Liver (tissue), 9 donors: ENCODE results near the gene THADA. TPM values are rescaled to one million over a fixed set of nuclear protein-coding genes. Genes with fewer than 3 reads are reported as not detected.

Source experiments
- DNase-seq: peaks from one replicate; pipeline ENCODE4 v3.0.0-alpha.2; 2017; ENCODE audit warnings: low spot score
- H3K27ac ChIP-seq, 2 donors: one replicate each; pipeline ENCODE4 v1.7.0; 2013; ENCODE audit warnings: inconsistent platforms in 2 of 2, low read length in 2 of 2, control low read depth in 1 of 2, low read depth in 1 of 2, mild to moderate bottlenecking in 1 of 2
- H3K27me3 ChIP-seq, 4 donors: one replicate each; pipeline versions ENCODE4 v1.6.1 to v1.7.0; 2013; ENCODE audit warnings: low read length in 3 of 4, inconsistent platforms in 1 of 4, mild to moderate bottlenecking in 1 of 4, moderate library complexity in 1 of 4; ENCODE audit not compliant: control insufficient read depth in 4 of 4, insufficient read depth in 4 of 4
- H3K36me3 ChIP-seq, 4 donors: one replicate each; pipeline versions ENCODE4 v1.6.1 to v1.7.0; 2013; ENCODE audit warnings: low read length in 3 of 4, mild to moderate bottlenecking in 3 of 4, low read depth in 1 of 4, moderate library complexity in 1 of 4; ENCODE audit not compliant: control insufficient read depth in 4 of 4, insufficient read depth in 3 of 4
- H3K4me1 ChIP-seq, 4 donors: one replicate each; pipeline versions ENCODE4 v1.6.1 to v1.7.0; 2013; ENCODE audit warnings: low read length in 3 of 4, mild to moderate bottlenecking in 3 of 4, moderate library complexity in 1 of 4; ENCODE audit not compliant: control insufficient read depth in 4 of 4, insufficient read depth in 4 of 4
- H3K4me3 ChIP-seq, 3 donors: one replicate each; pipeline versions ENCODE4 v1.6.1 to v1.7.0; 2013; ENCODE audit warnings: low read length in 3 of 3, control low read depth in 1 of 3, low read depth in 1 of 3, mild to moderate bottlenecking in 1 of 3
- H3K9ac ChIP-seq, 2 donors: one replicate each; pipeline ENCODE4 v1.7.0; 2013; ENCODE audit warnings: low read length in 2 of 2, mild to moderate bottlenecking in 2 of 2, moderate library complexity in 2 of 2, control low read depth in 1 of 2, low read depth in 1 of 2
- H3K9me3 ChIP-seq, 4 donors: one replicate each; pipeline versions ENCODE4 v1.6.1 to v1.7.0; 2013; ENCODE audit warnings: low read length in 3 of 4; ENCODE audit not compliant: control insufficient read depth in 4 of 4
- ATF3 ChIP-seq: IDR thresholded peaks from 2 replicates; pipeline ENCODE4 v1.6.1; 2016; ENCODE audit warnings: antibody characterized with exemption
- CTCF ChIP-seq: fragments of 150-350 bp; IDR thresholded peaks from 2 replicates; pipeline ENCODE4 v1.5.1; 2017; ENCODE audit warnings: improper control_type of control experiment, low read depth, low read length; ENCODE audit not compliant: missing input control
- EGR1 ChIP-seq, 2 donors: IDR thresholded peaks; 2 replicates each; pipeline ENCODE4 v1.6.1; 2016 to 2018; ENCODE audit warnings: antibody characterized with exemption in 2 of 2, low read depth in 2 of 2
- FOXA1 ChIP-seq: IDR thresholded peaks from 2 replicates; pipeline ENCODE4 v1.6.1; 2016; ENCODE audit warnings: antibody characterized with exemption
- FOXA2 ChIP-seq: IDR thresholded peaks from 2 replicates; pipeline ENCODE4 v1.6.1; 2016; ENCODE audit warnings: antibody characterized with exemption
- GABPA ChIP-seq, 2 donors: IDR thresholded peaks in 1 of 2; conservative IDR thresholded peaks in 1 of 2; 2 replicates each; pipeline ENCODE4 v1.6.1; 2016; ENCODE audit warnings: antibody characterized with exemption in 2 of 2, mild to moderate bottlenecking in 1 of 2, moderate library complexity in 1 of 2
- HNF4A ChIP-seq, 2 donors: conservative IDR thresholded peaks; 2 replicates each; pipeline ENCODE4 v1.6.1; 2016; ENCODE audit warnings: antibody characterized with exemption in 2 of 2, mild to moderate bottlenecking in 2 of 2
- JUND ChIP-seq, 2 donors: IDR thresholded peaks; 2 replicates each; pipeline ENCODE4 v1.6.1; 2016; ENCODE audit warnings: antibody characterized with exemption in 2 of 2
- MAX ChIP-seq: IDR thresholded peaks from 2 replicates; pipeline ENCODE4 v1.6.1; 2016; ENCODE audit warnings: antibody characterized with exemption
- NR2F2 ChIP-seq: IDR thresholded peaks from 2 replicates; pipeline ENCODE4 v1.6.1; 2016; ENCODE audit warnings: antibody characterized with exemption
- RAD21 ChIP-seq, 2 donors: IDR thresholded peaks; 2 replicates each; pipeline ENCODE4 v1.6.1; 2016; ENCODE audit warnings: antibody characterized with exemption in 2 of 2, mild to moderate bottlenecking in 2 of 2
- REST ChIP-seq: IDR thresholded peaks from 2 replicates; pipeline ENCODE4 v1.6.1; 2016; ENCODE audit warnings: antibody characterized with exemption, mild to moderate bottlenecking
- RXRA ChIP-seq, 2 donors: IDR thresholded peaks; 2 replicates each; pipeline ENCODE4 v1.6.1; 2017 to 2018; ENCODE audit warnings: antibody characterized with exemption in 2 of 2, mild to moderate bottlenecking in 1 of 2
- SP1 ChIP-seq: IDR thresholded peaks from 2 replicates; pipeline ENCODE4 v1.6.1; 2018; ENCODE audit warnings: antibody characterized with exemption, mild to moderate bottlenecking
- TAF1 ChIP-seq: conservative IDR thresholded peaks from 2 replicates; pipeline ENCODE4 v1.6.1; 2016; ENCODE audit warnings: antibody characterized with exemption, mild to moderate bottlenecking
- ZBTB33 ChIP-seq: IDR thresholded peaks from 2 replicates; pipeline ENCODE4 v1.6.1; 2016; ENCODE audit warnings: antibody characterized with exemption
- WGBS: extraction: QIAGEN DNeasy Blood & Tissue Kit; methylation state at CpG from one replicate; pipeline ENCODE4 v1.1.7; 2013; 5-methylcytosine and 5-hydroxymethylcytosine counted together
- polyA plus RNA-seq, 2 donors: library from polyadenylated mRNA; stranded (reverse) in 1 of 2; unstranded in 1 of 2; fragments of 200-250 nt in 1 of 2; fragments of >200 nt in 1 of 2; fragmentation: Nextera tagmentation in 1 of 2; extraction: Ambion mirVana in 1 of 2; gene quantifications; one replicate each; pipeline versions ENCODE4 v1.2.1 to v1.2.3, GENCODE V29; 2013 to 2015
- total RNA-seq, 2 donors: library from RNA; depleted of rRNA; stranded (reverse); fragments of >200 nt; gene quantifications; one replicate each; pipeline ENCODE4 v1.2.3, GENCODE V29; 2014
- donor health status: healthy.
- donor health status: healthy.
- donor health status: healthy.
- donor health status: healthy.
- donor health status: healthy.

The THADA gene
- total and polyA plus RNA-seq, 4 donors, result 12.0 to 37.2 (median 22.3) TPM

- H3K9me3 ChIP-seq, result no peaks in the 10 kb centered on the region
- H3K4me3 ChIP-seq, result no peak overlapping the region
- no peak for DNase-seq
- 92% methylated on average over 2 of the region's 2 CpGs for WGBS
- H3K9ac ChIP-seq, result no peak overlapping the region
- H3K36me3 ChIP-seq, result no peaks in the 10 kb centered on the region
- TF ChIP-seq MAX, result no peak
- no peak for TF ChIP-seq EGR1 (IDR thresholded peaks at IDR 0.05; ENCODE audit: low read depth in 2 of 2)
- no peak for TF ChIP-seq RXRA (IDR thresholded peaks at IDR 0.05)
- TF ChIP-seq ATF3, result no peak
- TF ChIP-seq SP1, result no peak
- TF ChIP-seq ZBTB33, result no peak
- H3K27ac ChIP-seq, result no peak overlapping the region
- H3K27me3 ChIP-seq, result no peaks in the 10 kb centered on the region
- peaks cover 2 to 19% (median 12%) of the 10 kb centered on the region in 4 donors for H3K4me1 ChIP-seq
Observed at GRCh38 chr2:43491065-43491639, 104.7 kb downstream of the THADA start.

GRCh38 chr2:43490252-43490786 lies 105.5 kb downstream of the THADA start:
- Histone ChIP-seq H3K9ac (no peak overlapping the region), H3K4me3 (no peak overlapping the region), H3K27ac (no peak overlapping the region), H3K36me3 (no peaks in the 10 kb centered on the region), H3K4me1 (peaks cover 2 to 26% (median 19%) of the 10 kb centered on the region in 4 donors), H3K27me3 (no peaks in the 10 kb centered on the region), H3K9me3 (no peaks in the 10 kb centered on the region)
- no peak for DNase-seq
- TF ChIP-seq RAD21 (IDR thresholded peaks at IDR 0.05), result no peak
- TF ChIP-seq FOXA2, result no peak
- TF ChIP-seq JUND (IDR thresholded peaks at IDR 0.05), result no peak
- no peak for TF ChIP-seq RXRA (IDR thresholded peaks at IDR 0.05)
- TF ChIP-seq FOXA1, result no peak
- TF ChIP-seq NR2F2, result no peak
- no peak for TF ChIP-seq MAX
- no peak for TF ChIP-seq SP1
- no peak for TF ChIP-seq CTCF
- TF ChIP-seq TAF1, result no peak
- TF ChIP-seq HNF4A (conservative IDR thresholded peaks at IDR 0.05), result no peak
- 89% methylated on average over 1 of the region's 1 CpG for WGBS

GRCh38 chr2:43488737-43489136 lies 107.1 kb downstream of the THADA start:
- peaks cover 2 to 33% (median 26%) of the 10 kb centered on the region in 4 donors for H3K4me1 ChIP-seq
- no peak overlapping the region for H3K27ac ChIP-seq
- no peak for DNase-seq
- no peak overlapping the region for H3K4me3 ChIP-seq
- no peaks in the 10 kb centered on the region for H3K36me3 ChIP-seq
- no peaks in the 10 kb centered on the region for H3K9me3 ChIP-seq
- H3K27me3 ChIP-seq, result no peaks in the 10 kb centered on the region
- H3K9ac ChIP-seq, result no peak overlapping the region
- 78% methylated on average over 3 of the region's 3 CpGs for WGBS
- TF ChIP-seq FOXA2 (no peak), JUND (IDR thresholded peaks at IDR 0.05) (no peak), REST (no peak), RXRA (IDR thresholded peaks at IDR 0.05) (no peak), NR2F2 (no peak), HNF4A (conservative IDR thresholded peaks at IDR 0.05) (no peak), SP1 (no peak), TAF1 (no peak), EGR1 (IDR thresholded peaks at IDR 0.05; ENCODE audit: low read depth in 2 of 2) (no peak), ATF3 (no peak), RAD21 (IDR thresholded peaks at IDR 0.05) (no peak), FOXA1 (no peak), GABPA (IDR thresholded peaks at IDR 0.05 in 1 of 2, conservative IDR thresholded peaks at IDR 0.05 in 1 of 2) (no peak)
